NB4 (cell line): Measurements from ENCODE around the gene MCAT.
A peak's percentile ranks its signal among the peaks of the same experiment; 100 is the strongest.

Experiments
- CTCF ChIP-seq: IDR thresholded peaks from one replicate; pipeline ENCODE4 v1.5.1; 2012; ENCODE audit warnings: low read depth, low read length
- MAX ChIP-seq: IDR thresholded peaks from 2 replicates; pipeline ENCODE4 v1.6.1; 2011; ENCODE audit warnings: low read depth, low read length
- MYC ChIP-seq: IDR thresholded peaks from 2 replicates; pipeline ENCODE4 v1.6.1; 2011; ENCODE audit warnings: low read depth, low read length
- POLR2A ChIP-seq: IDR thresholded peaks from 2 replicates; pipeline ENCODE4 v1.6.1; 2011; ENCODE audit warnings: mild to moderate bottlenecking; ENCODE audit not compliant: insufficient read length; ENCODE audit errors: extremely low read depth

GRCh38 chr22:43142880-43143562, at the start of gene MCAT:
- TF ChIP-seq CTCF: no peak
- TF ChIP-seq POLR2A: peak; percentile 44
- peak; percentile 47; the same call in 1 of the 2 replicates for TF ChIP-seq MAX
- TF ChIP-seq MYC: peak; percentile 59; the same call in 1 of the 2 replicates
